HFFc6 (cell line): Measurements from ENCODE around the gene NFAT5. TPM values are rescaled to one million over a fixed set of nuclear protein-coding genes. Genes with fewer than 3 reads are reported as not detected.

Experiments
- DNase-seq: peaks from one replicate; pipeline ENCODE4 v3.0.0-alpha.2; 2018
- H3K27ac Mint-ChIP-seq: 2 replicates; pipeline ENCODE4 v1.8.0; 2020; ENCODE audit warnings: mild to moderate bottlenecking, mixed read lengths
- H3K27me3 Mint-ChIP-seq: 2 replicates; pipeline ENCODE4 v1.8.0; 2021; ENCODE audit warnings: mild to moderate bottlenecking, moderate library complexity, mixed read lengths; ENCODE audit not compliant: insufficient read depth
- H3K36me3 Mint-ChIP-seq: 2 replicates; pipeline ENCODE4 v1.8.0; 2021; ENCODE audit warnings: low read depth, mixed read lengths
- H3K4me1 Mint-ChIP-seq: 2 replicates; pipeline ENCODE4 v1.8.0; 2020; ENCODE audit warnings: low read depth, mixed read lengths
- H3K4me3 Mint-ChIP-seq: 2 replicates; pipeline ENCODE4 v1.8.0; 2020; ENCODE audit warnings: mild to moderate bottlenecking, moderate library complexity, mixed read lengths
- H3K9me3 Mint-ChIP-seq: 2 replicates; pipeline ENCODE4 v1.8.0; 2020; ENCODE audit warnings: mild to moderate bottlenecking, mixed read lengths
- total RNA-seq, 6 experiments: library from RNA; stranded (reverse); fragmentation: NEBNext Ultra II Directional; extraction: Animal tissue kit (Norgen Biotek cat#: 25700); gene quantifications; 2 replicates in 1 of 6; 3 replicates in 5 of 6; pipeline ENCODE4 v1.2.3, GENCODE V29; 2021
- TF ChIP-seq, protein P1 (sequence below): fragments of 200-600 bp; sonication (generic); IDR thresholded peaks from 2 replicates; pipeline ENCODE4 v1.5.0; 2021; ENCODE audit warnings: antibody characterized with exemption, mild to moderate bottlenecking

Gene NFAT5
- total RNA-seq, 6 experiments from 2014 or later, result 52.0 to 114 (median 63.7) TPM

- DNase-seq, result no peak
- TF ChIP-seq, protein P1, sequence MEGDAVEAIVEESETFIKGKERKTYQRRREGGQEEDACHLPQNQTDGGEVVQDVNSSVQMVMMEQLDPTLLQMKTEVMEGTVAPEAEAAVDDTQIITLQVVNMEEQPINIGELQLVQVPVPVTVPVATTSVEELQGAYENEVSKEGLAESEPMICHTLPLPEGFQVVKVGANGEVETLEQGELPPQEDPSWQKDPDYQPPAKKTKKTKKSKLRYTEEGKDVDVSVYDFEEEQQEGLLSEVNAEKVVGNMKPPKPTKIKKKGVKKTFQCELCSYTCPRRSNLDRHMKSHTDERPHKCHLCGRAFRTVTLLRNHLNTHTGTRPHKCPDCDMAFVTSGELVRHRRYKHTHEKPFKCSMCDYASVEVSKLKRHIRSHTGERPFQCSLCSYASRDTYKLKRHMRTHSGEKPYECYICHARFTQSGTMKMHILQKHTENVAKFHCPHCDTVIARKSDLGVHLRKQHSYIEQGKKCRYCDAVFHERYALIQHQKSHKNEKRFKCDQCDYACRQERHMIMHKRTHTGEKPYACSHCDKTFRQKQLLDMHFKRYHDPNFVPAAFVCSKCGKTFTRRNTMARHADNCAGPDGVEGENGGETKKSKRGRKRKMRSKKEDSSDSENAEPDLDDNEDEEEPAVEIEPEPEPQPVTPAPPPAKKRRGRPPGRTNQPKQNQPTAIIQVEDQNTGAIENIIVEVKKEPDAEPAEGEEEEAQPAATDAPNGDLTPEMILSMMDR, result no peak
Measured at GRCh38 chr16:69654280-69654931, 88.6 kb downstream of the NFAT5 start.

DNA sequence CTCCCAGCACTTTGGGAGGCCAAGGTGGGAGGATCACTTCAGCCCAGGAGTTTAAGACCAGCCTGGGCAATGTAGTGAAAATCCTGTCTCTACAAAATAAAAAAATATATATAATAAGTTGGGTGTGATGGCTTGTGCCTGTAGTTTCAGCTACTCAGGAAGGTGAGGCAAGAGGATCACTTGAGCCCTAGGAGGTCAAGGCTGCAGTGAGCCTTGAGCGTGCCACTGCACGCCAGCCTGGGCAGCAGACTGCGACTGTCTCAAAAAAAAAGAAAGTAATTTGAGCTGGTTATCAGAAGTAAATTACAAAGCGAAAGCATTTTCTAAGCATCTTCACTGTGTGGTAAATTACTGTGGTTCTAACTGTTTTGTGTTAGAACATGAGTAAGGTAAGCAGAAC, 94.4 kb downstream of the NFAT5 start:
- H3K27ac Mint-ChIP-seq, result no peak overlapping the region
- H3K9me3 Mint-ChIP-seq, result peaks cover 5% of the 10 kb centered on the region; the same call in 1 of the 2 replicates
- no peak overlapping the region for H3K4me3 Mint-ChIP-seq
- H3K27me3 Mint-ChIP-seq, result peaks cover 16% of the 10 kb centered on the region
- TF ChIP-seq, protein P1, result no peak
- H3K36me3 Mint-ChIP-seq, result peaks cover 34% of the 10 kb centered on the region
- no peaks in the 10 kb centered on the region for H3K4me1 Mint-ChIP-seq
- no peak for DNase-seq

More at GRCh38 chr16:69654280-69654931, 88.6 kb downstream of the NFAT5 start:
- Mint-ChIP-seq H3K4me3 (peak overlapping the region; percentile 14; the same call in 1 of the 2 replicates), H3K27me3 (peaks cover 9% of the 10 kb centered on the region), H3K4me1 (peaks cover 15% of the 10 kb centered on the region; the same call in 1 of the 2 replicates), H3K9me3 (no peaks in the 10 kb centered on the region), H3K27ac (peak overlapping the region; percentile 40; the same call in 1 of the 2 replicates), H3K36me3 (peaks cover 36% of the 10 kb centered on the region)

- no peak overlapping the region for H3K4me3 Mint-ChIP-seq
- H3K9me3 Mint-ChIP-seq, result peaks cover 5% of the 10 kb centered on the region; the same call in 1 of the 2 replicates
- 0 out of 2 replicates have a peak overlapping the region, but pooled peaks have one; percentile 47 for H3K27ac Mint-ChIP-seq
- DNase-seq, result no peak
- H3K4me1 Mint-ChIP-seq, result no peaks in the 10 kb centered on the region
- TF ChIP-seq, protein P1, result no peak
- H3K36me3 Mint-ChIP-seq, result peaks cover 27% of the 10 kb centered on the region
- peaks cover 16% of the 10 kb centered on the region for H3K27me3 Mint-ChIP-seq
Measured at GRCh38 chr16:69662901-69663300, 97.1 kb downstream of the NFAT5 start.

DNA sequence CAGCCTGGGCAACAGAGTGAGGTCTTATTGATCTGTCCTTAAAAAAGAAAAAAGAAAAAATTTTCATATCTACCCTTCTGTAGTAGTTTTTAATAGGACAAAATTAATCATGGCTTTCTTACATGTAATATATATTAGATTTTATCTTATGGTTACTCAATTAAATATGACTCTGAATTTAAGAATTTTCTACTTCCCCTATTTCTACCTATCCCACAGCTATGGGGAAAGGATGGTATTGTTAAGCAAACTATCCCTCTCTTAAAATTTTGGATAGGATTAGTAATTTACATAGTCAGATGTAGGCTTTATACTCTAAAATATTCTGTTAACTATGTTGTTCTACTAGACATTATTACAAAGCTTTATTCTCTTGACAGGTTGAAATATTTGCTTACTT, 98.1 kb downstream of the NFAT5 start:
- no peaks in the 10 kb centered on the region for H3K4me1 Mint-ChIP-seq
- DNase-seq, result no peak
- H3K27ac Mint-ChIP-seq, result no peak overlapping the region
- peaks cover 5% of the 10 kb centered on the region; the same call in 1 of the 2 replicates for H3K9me3 Mint-ChIP-seq
- TF ChIP-seq, protein P1, result no peak
- H3K36me3 Mint-ChIP-seq, result peaks cover 34% of the 10 kb centered on the region
- no peak overlapping the region for H3K4me3 Mint-ChIP-seq
- H3K27me3 Mint-ChIP-seq, result peaks cover 17% of the 10 kb centered on the region

DNA sequence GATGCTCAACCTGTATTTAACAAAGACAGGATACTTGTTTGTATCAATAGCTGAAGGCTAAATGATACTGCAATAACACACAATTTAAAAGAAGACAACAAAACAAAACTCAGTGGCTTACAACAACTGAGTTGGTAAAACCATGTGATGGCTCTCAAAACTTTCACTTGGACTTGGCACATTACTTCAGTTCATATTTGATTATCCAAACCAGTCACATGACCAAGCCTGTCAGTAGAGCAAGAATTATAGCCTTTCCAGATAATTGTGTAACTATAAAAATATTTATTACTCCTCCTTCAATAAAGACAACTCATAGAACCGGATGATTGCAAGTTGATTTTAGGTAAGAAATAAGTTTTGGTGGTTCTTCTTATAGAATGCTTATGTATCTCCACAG, 103.8 kb downstream of the NFAT5 start:
- no peak for DNase-seq
- no peaks in the 10 kb centered on the region; the same call in 1 of the 2 replicates for H3K9me3 Mint-ChIP-seq
- peaks cover 17% of the 10 kb centered on the region for H3K27me3 Mint-ChIP-seq
- H3K36me3 Mint-ChIP-seq, result peaks cover 45% of the 10 kb centered on the region
- peak overlapping the region; percentile 15; the same call in 1 of the 2 replicates for H3K4me3 Mint-ChIP-seq
- H3K4me1 Mint-ChIP-seq, result peaks cover 23% of the 10 kb centered on the region
- TF ChIP-seq, protein P1, result no peak
- H3K27ac Mint-ChIP-seq, result peak overlapping the region; percentile 49; the same call in 1 of the 2 replicates
